ENCODE results near the gene MGST2. TPM values are rescaled to one million over a fixed set of nuclear protein-coding genes. Genes with fewer than 3 reads are reported as not detected.

The MGST2 gene
- total RNA-seq, 2 donors from 2014 or later: 188 to 215 TPM

- WGBS, 2 experiments (ENCODE audit: insufficient coverage in 1 of 2, insufficient read length in 1 of 2): 95% methylated on average over 2 to 3 of the region's 3 CpGs
- peaks cover 11% of the 10 kb centered on the region for H3K27me3 ChIP-seq (ENCODE audit: control insufficient read depth, insufficient read depth, low read length, poor library complexity, severe bottlenecking)
- Mint-ChIP-seq H3K4me3 (no peak overlapping the region), H3K9me3 (peaks cover 10% of the 10 kb centered on the region), H3K27ac (no peak overlapping the region), H3K4me1 (peaks cover 26% of the 10 kb centered on the region), H3K27me3 (ENCODE audit: insufficient read depth) (peaks cover 78% of the 10 kb centered on the region), H3K36me3 (ENCODE audit: low read depth) (no peaks in the 10 kb centered on the region)
- H3K9ac ChIP-seq (ENCODE audit: extremely low read depth, low read length, poor library complexity, severe bottlenecking): no peak overlapping the region
- H3K9me3 ChIP-seq (ENCODE audit: control insufficient read depth, low read length): no peaks in the 10 kb centered on the region
- H3K4me1 ChIP-seq (ENCODE audit: control insufficient read depth, insufficient read depth, low read length): no peaks in the 10 kb centered on the region
- no peak overlapping the region for H3K27ac ChIP-seq (ENCODE audit: low read depth, low read length)
- no peaks in the 10 kb centered on the region for H3K36me3 ChIP-seq (ENCODE audit: control insufficient read depth, insufficient read depth, low read length)
- no peak for TF ChIP-seq CTCF (conservative IDR thresholded peaks at IDR 0.05)
- no peak overlapping the region for H3K4me3 ChIP-seq (ENCODE audit: low read length)
- no peak for DNase-seq
These were observed 36.0 kb upstream of the MGST2 start for GRCh38 chr4:139629436-139630125.

GRCh38 chr4:139630126-139630495 lies 35.5 kb upstream of the MGST2 start:
- 90% methylated on average over 1 of the region's 1 CpG; no CpG with 5 or more reads in 1 of the 2 experiments for WGBS, 2 experiments (ENCODE audit: insufficient coverage in 1 of 2, insufficient read length in 1 of 2)
- H3K27ac Mint-ChIP-seq: no peak overlapping the region
- H3K9me3 ChIP-seq (ENCODE audit: control insufficient read depth, low read length): no peaks in the 10 kb centered on the region
- H3K27me3 ChIP-seq (ENCODE audit: control insufficient read depth, insufficient read depth, low read length, poor library complexity, severe bottlenecking): peaks cover 11% of the 10 kb centered on the region
- no peak overlapping the region for H3K27ac ChIP-seq (ENCODE audit: low read depth, low read length)
- DNase-seq: no peak
- H3K4me1 Mint-ChIP-seq: peaks cover 21% of the 10 kb centered on the region
- H3K36me3 ChIP-seq (ENCODE audit: control insufficient read depth, insufficient read depth, low read length): no peaks in the 10 kb centered on the region
- H3K36me3 Mint-ChIP-seq (ENCODE audit: low read depth): no peaks in the 10 kb centered on the region
- no peak for TF ChIP-seq CTCF (conservative IDR thresholded peaks at IDR 0.05)
- peaks cover 10% of the 10 kb centered on the region for H3K9me3 Mint-ChIP-seq
- peaks cover 73% of the 10 kb centered on the region for H3K27me3 Mint-ChIP-seq (ENCODE audit: insufficient read depth)
- H3K4me3 ChIP-seq (ENCODE audit: low read length): no peak overlapping the region
- H3K4me1 ChIP-seq (ENCODE audit: control insufficient read depth, insufficient read depth, low read length): no peaks in the 10 kb centered on the region
- H3K4me3 Mint-ChIP-seq: no peak overlapping the region
- no peak overlapping the region for H3K9ac ChIP-seq (ENCODE audit: extremely low read depth, low read length, poor library complexity, severe bottlenecking)

GRCh38 chr4:139630991-139631390 lies 34.6 kb upstream of the MGST2 start:
- H3K9ac ChIP-seq (ENCODE audit: extremely low read depth, low read length, poor library complexity, severe bottlenecking): no peak overlapping the region
- TF ChIP-seq CTCF (conservative IDR thresholded peaks at IDR 0.05): no peak
- H3K27me3 ChIP-seq (ENCODE audit: control insufficient read depth, insufficient read depth, low read length, poor library complexity, severe bottlenecking): peaks cover 11% of the 10 kb centered on the region
- Mint-ChIP-seq H3K4me3 (no peak overlapping the region), H3K27me3 (ENCODE audit: insufficient read depth) (peaks cover 70% of the 10 kb centered on the region), H3K27ac (no peak overlapping the region), H3K9me3 (peaks cover 10% of the 10 kb centered on the region), H3K4me1 (peaks cover 18% of the 10 kb centered on the region), H3K36me3 (ENCODE audit: low read depth) (no peaks in the 10 kb centered on the region)
- no peak overlapping the region for H3K27ac ChIP-seq (ENCODE audit: low read depth, low read length)
- 52 to 79% methylated on average over 4 to 5 of the region's 5 CpGs for WGBS, 2 experiments (ENCODE audit: insufficient coverage in 1 of 2, insufficient read length in 1 of 2)
- no peak overlapping the region for H3K4me3 ChIP-seq (ENCODE audit: low read length)
- no peaks in the 10 kb centered on the region for H3K9me3 ChIP-seq (ENCODE audit: control insufficient read depth, low read length)
- no peaks in the 10 kb centered on the region for H3K4me1 ChIP-seq (ENCODE audit: control insufficient read depth, insufficient read depth, low read length)
- no peak for DNase-seq
- H3K36me3 ChIP-seq (ENCODE audit: control insufficient read depth, insufficient read depth, low read length): no peaks in the 10 kb centered on the region

Measured in endodermal cell (in vitro differentiated cells).